Measurements from ENCODE around the gene SLC5A10.
"Not testable (repeated sequence)": the region's sequence is repeated elsewhere in the genome, so short reads cannot be mapped to it uniquely, and the experiment has no call there.

The SLC5A10 gene

DNA sequence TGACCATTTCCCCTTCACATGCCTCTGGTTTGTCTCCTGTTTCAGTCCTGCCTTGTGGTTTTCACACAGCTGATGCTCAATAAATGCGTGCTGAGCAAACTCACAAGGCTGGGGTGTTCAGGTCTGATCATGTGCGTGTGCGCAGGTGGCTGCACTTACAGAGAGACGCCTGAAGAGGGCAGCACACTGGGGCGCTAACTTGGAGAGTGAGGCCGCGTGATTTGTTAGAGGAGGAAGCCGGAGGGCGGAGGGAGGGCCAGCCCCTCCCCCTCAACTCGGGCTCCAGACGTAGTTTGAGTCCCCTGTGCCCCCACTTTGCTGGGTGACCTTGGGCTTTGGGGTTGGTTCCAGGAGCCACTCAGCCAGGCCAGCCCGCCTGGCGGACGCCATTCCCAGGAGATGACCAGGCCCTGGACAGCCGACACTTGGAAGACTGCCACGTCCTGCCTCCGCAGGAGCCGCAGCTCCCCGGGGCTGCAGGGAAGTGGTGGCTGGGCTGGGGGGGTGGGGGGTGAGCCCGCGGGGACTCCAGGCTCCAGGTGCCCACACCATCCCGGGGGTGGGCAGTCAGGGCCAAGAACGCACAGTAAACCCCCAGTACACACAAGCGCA lies 80.5 kb downstream of the SLC5A10 start:
- H3K27ac ChIP-seq, result not testable (repeated sequence)

DNA sequence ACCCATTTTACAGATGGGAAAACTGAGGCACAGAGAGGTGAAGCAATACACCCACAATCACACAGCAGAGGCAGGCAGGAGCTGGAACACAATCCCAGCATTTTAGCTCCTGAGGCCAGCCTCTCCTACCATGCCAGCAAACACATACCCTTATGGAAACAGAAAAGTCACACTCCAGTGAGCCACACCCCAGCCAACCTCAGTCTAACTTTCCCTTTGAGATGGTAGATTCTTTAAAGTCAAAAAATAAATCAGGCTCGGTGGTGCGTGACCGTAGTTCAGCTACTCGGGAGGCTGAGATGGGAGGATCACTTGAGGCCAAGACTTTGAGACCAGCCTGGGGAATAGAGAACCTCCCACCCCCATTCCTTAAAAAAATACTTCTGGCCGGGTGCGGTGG lies 84.2 kb downstream of the SLC5A10 start:
- not testable (repeated sequence) for H3K27ac ChIP-seq

DNA sequence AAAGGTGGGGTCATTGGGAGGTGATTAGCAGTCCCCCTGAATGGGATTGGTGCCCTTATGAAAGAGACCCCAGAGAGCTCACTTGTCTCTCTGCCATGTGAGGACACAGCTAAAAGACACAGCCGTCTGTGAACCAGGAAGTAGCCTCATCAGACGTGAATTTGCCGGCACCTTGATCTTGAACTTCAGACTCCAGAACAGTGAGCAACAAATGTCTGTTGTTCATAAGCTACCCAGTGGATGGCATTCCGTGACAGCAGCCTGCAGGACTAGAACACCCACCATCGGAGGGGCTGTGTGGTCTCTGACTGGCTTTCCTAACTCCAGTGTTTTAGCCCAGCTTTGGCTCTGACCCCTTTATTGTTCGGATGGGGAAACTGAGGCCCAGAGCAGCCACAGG lies 85.6 kb downstream of the SLC5A10 start:
- H3K27ac ChIP-seq, result not testable (repeated sequence)

DNA sequence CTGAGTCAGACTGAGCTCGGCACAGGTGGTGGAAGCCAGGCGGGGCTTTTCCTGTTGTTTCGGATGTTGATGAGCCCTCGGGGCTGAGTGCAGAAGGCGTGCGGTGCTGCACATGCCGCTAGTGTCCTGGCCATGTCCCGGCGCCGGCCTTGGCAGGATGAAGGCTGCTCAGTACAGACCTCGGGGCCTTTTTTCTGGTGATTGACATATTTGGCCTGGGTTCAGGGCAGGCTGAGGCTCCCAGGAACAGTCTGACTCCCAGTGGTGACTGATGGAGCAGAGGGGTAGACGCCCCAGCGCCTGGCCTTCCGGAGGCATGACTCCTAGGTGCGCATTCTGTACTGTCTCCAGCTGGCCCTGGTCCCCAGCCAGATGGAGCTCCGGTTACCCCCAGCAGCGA lies 86.0 kb downstream of the SLC5A10 start:
- not testable (repeated sequence) for H3K27ac ChIP-seq

DNA sequence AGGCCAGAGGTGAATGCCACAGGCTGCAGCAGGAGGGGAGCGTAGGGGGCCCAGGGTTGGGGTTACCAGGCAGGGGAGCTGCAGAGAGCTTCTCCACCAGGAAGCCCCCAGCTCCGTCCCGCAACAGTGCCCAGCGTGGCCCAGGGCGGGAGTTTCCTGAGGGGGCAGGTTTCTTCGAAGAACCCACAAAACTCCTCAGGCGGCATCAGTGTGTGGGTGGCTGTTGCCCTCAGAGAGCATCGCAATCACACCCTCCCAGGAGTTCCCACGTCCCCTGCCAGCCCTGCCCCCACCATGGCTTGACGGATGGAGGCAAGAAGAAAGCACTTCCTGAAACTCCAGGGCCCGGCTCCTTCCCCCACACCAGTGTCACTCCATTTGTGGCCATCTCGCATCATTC lies 86.8 kb downstream of the SLC5A10 start:
- H3K27ac ChIP-seq, result not testable (repeated sequence)

DNA sequence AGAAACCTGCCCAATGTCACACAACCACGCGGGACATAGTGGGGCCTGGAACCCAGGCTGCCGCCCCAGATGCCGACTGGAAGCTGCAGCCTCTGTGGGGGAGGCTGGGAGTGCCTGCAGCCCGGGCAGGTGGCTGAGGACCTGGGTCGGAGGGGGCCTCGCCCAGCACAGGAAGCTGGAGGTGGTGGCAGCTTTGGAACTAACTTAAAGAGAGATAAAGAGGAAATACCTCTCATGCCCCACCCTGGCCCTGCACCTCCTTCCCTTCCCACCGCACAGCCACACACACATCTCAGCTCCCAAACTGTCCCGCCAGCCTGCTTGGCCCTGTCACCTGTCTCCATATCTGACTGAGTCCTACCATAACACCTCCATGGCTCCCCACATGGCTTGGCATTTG lies 88.4 kb downstream of the SLC5A10 start:
- H3K27ac ChIP-seq, result not testable (repeated sequence)

DNA sequence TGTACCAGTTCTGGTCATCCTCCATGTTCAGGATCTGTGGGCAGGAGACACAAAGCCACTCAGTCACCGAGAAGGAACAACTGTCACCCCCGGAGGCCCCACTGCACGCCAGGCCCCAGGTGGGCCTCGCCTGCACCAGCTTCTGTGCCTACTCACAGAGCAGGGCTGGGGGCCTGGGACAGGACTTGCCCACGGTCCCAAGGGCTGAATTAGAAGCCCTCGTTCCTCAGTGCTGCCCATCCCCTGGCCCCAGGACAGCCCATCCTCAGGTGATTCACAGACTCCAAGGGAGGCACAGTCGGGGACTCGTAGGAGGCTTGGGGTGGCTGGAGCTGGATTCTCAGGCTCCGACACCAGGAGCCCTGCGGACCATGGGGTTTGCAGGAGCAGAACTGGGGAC lies 89.9 kb downstream of the SLC5A10 start:
- H3K27ac ChIP-seq, result not testable (repeated sequence)

DNA sequence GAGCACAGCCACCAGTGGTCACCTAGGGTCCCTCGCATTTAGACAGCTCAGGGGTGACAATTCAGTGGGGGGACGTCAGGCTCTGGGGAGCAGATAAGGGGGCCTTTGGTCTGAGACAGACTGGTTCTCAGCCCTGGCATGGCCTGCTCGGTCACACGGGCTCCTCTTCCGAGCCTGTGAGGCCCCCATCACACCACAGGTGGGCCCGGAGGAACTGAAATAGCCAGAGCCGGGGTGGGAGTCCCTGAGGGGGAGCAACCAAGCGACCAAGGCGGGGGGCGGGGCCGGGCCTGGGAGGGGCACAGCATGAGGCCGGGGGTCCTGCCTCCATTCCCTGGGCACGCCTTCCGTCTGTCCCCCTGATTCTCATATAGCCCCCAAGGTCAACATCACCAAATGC lies 90.4 kb downstream of the SLC5A10 start:
- not testable (repeated sequence) for H3K27ac ChIP-seq

DNA sequence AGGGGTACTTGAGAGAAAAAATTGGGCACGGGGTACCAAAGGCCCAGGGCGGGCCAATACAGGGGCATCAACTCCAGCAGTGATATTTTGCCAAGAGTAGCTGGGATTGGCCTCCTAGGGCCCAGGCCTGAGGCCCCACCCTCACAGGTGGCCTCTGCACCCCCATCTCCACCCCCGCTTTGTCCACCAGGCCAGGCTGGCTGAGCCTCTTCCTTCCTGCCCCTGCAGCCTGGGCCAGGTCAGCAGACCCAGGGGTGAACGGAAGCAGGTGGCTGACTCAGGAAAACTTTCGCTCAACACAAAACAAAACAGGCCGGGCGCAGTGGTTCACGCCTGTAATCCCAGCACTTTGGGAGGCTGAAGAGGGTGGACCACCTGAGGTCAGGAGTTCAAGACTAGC lies 91.1 kb downstream of the SLC5A10 start:
- H3K27ac ChIP-seq, result not testable (repeated sequence)

DNA sequence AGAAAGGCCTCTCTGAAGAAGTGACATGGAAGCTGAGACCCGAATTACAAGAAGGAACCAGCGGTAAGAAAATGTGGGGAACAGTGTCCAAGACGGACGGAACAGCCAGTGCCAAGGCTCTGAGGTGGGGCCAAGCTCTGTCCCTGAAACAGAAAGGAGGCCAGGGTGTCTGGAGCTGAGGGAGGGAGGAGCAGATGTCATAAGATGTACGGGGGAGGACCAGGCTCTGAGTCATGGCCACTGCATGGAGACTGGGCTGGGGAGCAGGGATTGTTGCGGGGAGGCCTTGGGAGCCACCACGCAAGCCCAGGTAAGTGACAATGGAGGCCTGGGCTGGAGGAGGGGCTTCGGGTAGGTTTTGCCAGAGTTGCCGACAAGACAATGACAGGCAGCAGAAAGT lies 92.7 kb downstream of the SLC5A10 start:
- not testable (repeated sequence) for H3K27ac ChIP-seq

DNA sequence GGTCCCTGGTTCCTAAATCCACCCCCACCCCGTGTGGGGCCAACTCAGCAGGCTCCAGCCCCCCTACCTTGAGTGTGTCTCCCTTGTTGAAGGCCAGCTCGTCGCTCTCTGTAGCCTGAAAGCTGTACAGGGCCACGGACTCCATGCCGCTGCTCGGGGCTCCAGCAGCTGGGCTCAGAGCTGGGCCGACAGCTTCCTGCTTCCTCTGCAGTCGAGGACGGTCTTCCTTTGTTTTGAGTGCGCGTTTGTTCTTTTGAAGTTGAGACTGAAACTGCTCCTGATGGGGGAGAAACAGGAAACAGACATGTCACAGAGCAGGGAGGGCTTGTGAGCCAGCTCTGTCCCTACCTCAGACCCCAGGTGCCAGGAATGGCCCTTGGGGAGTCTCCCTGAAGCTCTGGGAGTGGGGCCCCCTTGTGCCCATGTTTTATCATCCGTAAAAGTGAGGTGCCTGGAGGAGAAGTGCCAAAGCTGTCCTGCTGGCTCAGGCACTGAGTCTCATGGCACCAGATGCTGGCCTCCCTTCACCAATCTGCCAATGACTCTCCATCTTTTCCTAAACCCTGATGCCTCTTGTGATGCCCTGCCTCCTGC lies 94.9 kb downstream of the SLC5A10 start, which contains the start of gene GRAP:
GRAP (minus strand) TSS at position 176 of the 594 bp plus-strand sequence; CDS start at position 145, 31 bp downstream.
- H3K27ac ChIP-seq, result not testable (repeated sequence)

DNA sequence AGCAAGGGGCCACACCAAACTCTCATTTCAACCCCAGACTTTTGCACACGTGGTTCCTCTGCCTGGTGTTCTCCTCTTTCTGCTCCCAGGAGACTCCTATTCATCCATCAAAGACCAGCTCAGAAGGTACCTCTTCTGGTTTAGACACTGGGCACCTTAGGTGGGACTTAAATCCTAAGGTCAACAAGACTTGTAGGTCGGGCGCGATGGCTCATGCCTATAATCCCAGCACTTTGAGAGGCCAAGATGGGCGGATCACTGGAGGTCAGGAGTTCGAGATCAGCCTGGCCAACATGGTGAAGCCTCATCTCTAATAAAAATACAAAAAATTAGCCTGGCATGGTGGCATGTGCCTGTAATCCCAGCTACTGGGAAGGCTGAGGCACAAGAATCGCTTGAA lies 95.5 kb downstream of the SLC5A10 start:
- H3K27ac ChIP-seq, result not testable (repeated sequence)

DNA sequence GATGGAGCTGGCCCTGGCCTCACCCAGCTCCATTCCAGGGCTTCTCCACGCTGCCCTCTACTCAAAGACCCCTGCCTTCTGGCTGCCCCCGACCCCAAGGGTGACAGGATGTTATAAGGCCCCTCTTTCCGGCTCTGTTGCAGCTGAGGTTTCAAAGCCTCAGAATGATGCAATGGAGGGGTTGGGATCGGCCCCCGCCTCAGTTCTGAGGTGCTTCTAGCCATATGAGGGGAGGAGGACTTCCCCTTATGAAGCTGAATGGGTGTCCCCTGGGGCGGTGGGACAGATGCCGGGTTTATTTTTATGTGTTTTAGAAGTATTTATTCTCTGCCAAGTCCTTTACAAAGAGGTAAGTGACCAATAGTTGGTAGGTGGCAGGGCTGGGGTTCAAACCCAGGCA lies 96.9 kb downstream of the SLC5A10 start:
- H3K27ac ChIP-seq, result not testable (repeated sequence)

DNA sequence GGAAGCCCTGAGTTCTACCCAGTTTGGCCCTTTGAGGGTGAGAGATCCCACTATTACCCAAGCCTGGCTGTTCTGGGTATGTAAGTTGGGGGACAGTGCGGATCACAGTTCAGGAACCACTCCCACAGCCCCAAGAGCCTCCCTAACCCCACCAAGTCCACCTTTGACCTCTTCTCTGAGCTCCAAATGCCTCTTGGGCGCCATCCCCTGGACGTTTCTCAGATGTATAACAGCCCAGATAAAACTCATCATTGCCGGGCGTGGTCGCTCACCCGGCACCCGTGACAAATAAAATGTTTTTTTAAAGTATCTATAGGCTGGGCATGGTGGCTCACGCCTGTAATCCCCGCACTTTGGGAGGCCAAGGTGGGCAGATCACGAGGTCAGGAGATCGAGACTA lies 103.5 kb downstream of the SLC5A10 start:
- H3K27ac ChIP-seq, result not testable (repeated sequence)

DNA sequence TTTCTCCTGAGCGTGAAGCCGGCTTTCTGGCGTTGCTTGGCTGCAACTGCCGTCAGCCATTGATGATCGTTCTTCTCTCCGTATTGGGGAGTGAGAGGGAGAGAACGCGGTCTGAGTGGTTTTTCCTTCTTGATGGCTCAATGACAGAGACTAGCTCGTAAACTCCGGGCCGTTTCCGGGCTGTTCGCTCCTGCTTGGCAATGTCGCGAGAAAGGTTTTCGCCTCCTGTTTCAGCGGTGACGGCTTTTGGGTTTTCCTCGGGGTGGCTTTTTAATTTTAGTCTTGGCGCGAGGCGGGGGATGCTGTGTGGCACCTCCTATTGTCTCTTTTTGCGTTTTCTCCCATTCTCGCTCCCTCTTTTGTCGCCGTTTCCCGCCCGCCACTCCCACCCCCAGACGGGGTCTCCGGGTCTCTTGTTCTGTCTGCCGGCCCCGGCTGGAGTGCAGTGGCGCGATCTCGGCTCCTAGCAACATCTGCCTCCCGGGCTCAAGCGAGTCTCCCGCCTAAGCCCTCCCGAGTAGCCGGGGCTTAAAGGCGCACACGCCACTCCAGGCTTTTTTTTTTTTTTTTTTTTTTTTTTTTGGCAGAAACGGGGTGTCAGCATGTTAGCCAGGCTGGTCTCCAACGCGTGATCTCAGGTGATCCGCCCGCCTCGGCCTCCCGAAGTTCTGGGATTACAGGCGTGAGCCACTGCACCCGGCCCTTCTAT lies 110.2 kb downstream of the SLC5A10 start:
- H3K27ac ChIP-seq, result not testable (repeated sequence)

DNA sequence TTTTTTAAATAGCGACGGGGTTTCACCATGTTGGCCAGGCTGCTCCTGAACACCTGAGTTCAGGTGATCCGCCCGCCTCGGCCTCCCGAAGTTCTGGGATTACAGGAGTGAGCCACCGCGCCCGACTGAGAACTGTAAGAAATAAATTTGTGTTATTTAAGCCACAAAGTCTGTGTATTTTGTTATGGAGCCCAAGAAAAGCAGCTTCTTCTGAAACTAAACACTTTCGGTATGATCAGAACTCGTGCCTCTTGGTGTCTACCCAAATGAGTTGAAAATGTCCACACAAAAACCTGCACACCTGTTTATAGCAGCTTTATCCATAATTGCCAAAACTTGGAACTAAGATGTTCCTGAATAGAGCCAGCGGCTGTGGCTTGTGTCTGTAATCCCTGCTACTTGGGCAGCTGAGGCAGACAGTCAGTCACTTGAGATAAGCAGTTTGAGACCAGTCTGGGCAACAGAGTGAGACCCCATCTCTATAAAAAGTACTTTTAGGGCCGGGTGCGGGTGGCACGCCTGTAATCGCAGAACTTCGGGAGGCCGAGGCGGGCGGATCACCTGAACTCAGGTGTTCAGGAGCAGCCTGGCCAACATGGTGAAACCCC lies 110.9 kb downstream of the SLC5A10 start:
- not testable (repeated sequence) for H3K27ac ChIP-seq

DNA sequence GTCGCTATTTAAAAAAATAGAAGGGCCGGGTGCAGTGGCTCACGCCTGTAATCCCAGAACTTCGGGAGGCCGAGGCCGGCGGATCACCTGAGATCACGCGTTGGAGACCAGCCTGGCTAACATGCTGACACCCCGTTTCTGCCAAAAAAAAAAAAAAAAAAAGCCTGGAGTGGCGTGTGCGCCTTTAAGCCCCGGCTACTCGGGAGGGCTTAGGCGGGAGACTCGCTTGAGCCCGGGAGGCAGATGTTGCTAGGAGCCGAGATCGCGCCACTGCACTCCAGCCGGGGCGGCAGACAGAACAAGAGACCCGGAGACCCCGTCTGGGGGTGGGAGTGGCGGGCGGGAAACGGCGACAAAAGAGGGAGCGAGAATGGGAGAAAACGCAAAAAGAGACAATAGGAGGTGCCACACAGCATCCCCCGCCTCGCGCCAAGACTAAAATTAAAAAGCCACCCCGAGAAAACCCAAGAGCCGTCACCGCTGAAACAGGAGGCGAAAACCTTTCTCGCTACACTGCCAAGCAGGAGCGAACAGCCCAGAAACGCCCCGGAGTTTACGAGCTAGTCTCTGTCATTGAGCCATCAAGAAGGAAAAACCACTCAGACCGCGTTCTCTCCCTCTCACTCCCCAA lies 111.5 kb downstream of the SLC5A10 start:
- H3K27ac ChIP-seq, result not testable (repeated sequence)

DNA sequence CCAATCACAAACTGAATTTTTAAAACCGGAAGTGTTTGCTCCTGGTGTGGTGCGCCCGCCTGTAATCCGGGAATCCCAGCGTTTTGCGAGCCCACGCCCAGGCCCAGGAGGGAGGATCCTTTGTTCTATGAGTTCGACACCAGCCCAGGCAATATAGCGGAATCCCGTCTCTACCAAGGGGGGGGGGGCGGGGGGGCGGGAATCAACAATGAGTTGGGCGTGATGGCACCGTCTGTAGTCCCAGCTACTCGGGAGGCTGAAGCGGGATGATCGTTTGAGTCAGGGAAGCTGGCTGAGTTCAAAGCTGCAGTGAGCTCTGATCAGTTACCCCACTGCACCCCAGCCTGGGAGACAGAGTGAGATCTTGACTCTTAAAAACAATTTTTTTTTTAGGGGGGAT lies 112.4 kb downstream of the SLC5A10 start:
- not testable (repeated sequence) for H3K27ac ChIP-seq

DNA sequence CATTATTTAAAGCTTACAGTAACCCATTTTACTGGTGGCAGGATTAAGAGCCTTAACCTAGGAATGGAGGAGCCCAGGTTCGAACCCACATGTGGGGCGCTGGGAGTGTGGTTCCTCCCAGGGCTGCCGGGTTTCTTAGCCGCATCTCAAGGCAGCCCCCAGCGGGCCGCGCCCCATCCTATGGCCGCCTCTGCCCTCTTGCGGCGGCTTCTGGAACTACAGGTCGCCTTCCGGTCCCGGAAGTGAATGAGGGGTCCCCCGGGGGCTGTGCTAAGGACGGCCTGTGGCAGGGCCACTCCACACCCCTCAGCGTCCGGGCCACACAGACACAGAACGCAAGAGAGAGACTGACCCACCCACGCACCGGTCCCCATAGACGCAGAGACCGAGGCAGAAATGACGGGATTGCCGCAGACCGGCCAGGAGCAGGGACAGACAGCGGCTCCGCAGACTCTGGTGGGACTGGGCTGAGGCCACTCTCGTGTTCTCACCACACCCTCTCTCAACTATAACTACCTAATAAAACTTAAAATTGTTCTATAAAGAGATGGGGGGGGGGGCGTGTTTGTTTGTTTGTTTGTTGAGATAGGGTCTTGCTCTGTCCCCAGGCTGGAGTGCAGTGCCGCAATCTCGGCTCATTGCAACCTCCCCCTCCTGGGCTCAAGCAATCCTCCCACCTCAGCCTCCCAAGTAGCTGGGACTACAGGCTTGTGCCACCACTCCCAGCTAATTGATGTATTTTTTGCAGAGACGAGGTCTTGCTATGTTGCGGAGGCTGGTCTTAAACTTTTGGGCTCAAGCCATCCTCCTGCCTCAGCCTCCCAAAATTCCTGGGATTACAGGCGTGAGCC lies 118.6 kb downstream of the SLC5A10 start:
- not testable (repeated sequence) for H3K27ac ChIP-seq
